CD4-positive, alpha-beta T cell treated with Interleukin-10 for 1 hour (primary cell): Measurements from ENCODE around the gene RNPEPL1.
A peak's percentile ranks its signal among the peaks of the same experiment; 100 is the strongest.
"Not testable (repeated sequence)": the region's sequence is repeated elsewhere in the genome, so short reads cannot be mapped to it uniquely, and the experiment has no call there.

Experiments used
- DNase-seq: peaks from one replicate; pipeline ENCODE4 v3.0.0-alpha.2; 2020

RNPEPL1 gene

GRCh38 chr2:240605867-240606743 lies 37.8 kb downstream of the RNPEPL1 start:
- no peak for DNase-seq

- peak; percentile 14 for DNase-seq
Measured at GRCh38 chr2:240611601-240612210, 43.4 kb downstream of the RNPEPL1 start.

GRCh38 chr2:240613781-240614180 lies 45.5 kb downstream of the RNPEPL1 start:
- no peak for DNase-seq

- no peak for DNase-seq
Measured at GRCh38 chr2:240614391-240614790, 46.1 kb downstream of the RNPEPL1 start.

GRCh38 chr2:240615396-240615795 lies 47.1 kb downstream of the RNPEPL1 start:
- no peak for DNase-seq

- DNase-seq: no peak
Measured at GRCh38 chr2:240615820-240616547, 47.7 kb downstream of the RNPEPL1 start.

GRCh38 chr2:240616860-240617666 lies 48.8 kb downstream of the RNPEPL1 start:
- not testable (repeated sequence) for DNase-seq

- DNase-seq: no peak
Measured at GRCh38 chr2:240618776-240619175, 50.5 kb downstream of the RNPEPL1 start.

GRCh38 chr2:240619506-240620148 lies 51.3 kb downstream of the RNPEPL1 start:
- no peak for DNase-seq

- no peak for DNase-seq
Measured at GRCh38 chr2:240620149-240620731, 52.0 kb downstream of the RNPEPL1 start.

- DNase-seq: no peak
Measured at GRCh38 chr2:240620859-240621258, 52.6 kb downstream of the RNPEPL1 start.

- DNase-seq: no peak
Measured at GRCh38 chr2:240622060-240622411, 53.8 kb downstream of the RNPEPL1 start.

- peak; percentile 54 for DNase-seq
Measured at GRCh38 chr2:240622531-240623235, 54.4 kb downstream of the RNPEPL1 start.

GRCh38 chr2:240623531-240624010 lies 55.3 kb downstream of the RNPEPL1 start:
- no peak for DNase-seq

GRCh38 chr2:240624011-240624949 lies 56.0 kb downstream of the RNPEPL1 start:
- no peak for DNase-seq

GRCh38 chr2:240624950-240625621 lies 56.8 kb downstream of the RNPEPL1 start, which contains the start of gene GPR35:
TSS of gene GPR35 (plus strand) at chr2:240625480. CDS start at chr2:240629953, 4,473 bp downstream.
- peak; percentile 89 for DNase-seq

- peak; percentile 32 for DNase-seq
Measured at GRCh38 chr2:240626531-240627300, 58.4 kb downstream of the RNPEPL1 start.
